Activated T-cell treated with anti-CD3 and anti-CD28 coated beads for 48 hours (primary cell): ENCODE measurements around the gene CNIH3.

Source experiments
- DNase-seq: peaks from one replicate; pipeline ENCODE4 v3.0.0-alpha.2; 2020; ENCODE audit warnings: low read depth

Gene CNIH3

GRCh38 chr1:224616756-224617409, 766 bp downstream of the CNIH3 start:
- no peak for DNase-seq

- no peak for DNase-seq
These were observed 1.6 kb downstream of the CNIH3 start for GRCh38 chr1:224617410-224618355.

- DNase-seq, result no peak
These were observed 3.1 kb downstream of the CNIH3 start for GRCh38 chr1:224619209-224619608.

GRCh38 chr1:224620105-224620504, 4.0 kb downstream of the CNIH3 start:
- no peak for DNase-seq

GRCh38 chr1:224621813-224622682, 5.9 kb downstream of the CNIH3 start:
- DNase-seq, result no peak

GRCh38 chr1:224622831-224623230, 6.7 kb downstream of the CNIH3 start:
- DNase-seq, result no peak

GRCh38 chr1:224623310-224623714, 7.2 kb downstream of the CNIH3 start:
- DNase-seq, result no peak

GRCh38 chr1:224623743-224624333, 7.7 kb downstream of the CNIH3 start:
- peak; percentile 47 for DNase-seq

- DNase-seq, result no peak
These were observed 8.3 kb downstream of the CNIH3 start for GRCh38 chr1:224624432-224624831.

GRCh38 chr1:224626042-224626441, 9.9 kb downstream of the CNIH3 start:
- no peak for DNase-seq

GRCh38 chr1:224629965-224630364, 13.8 kb downstream of the CNIH3 start:
- no peak for DNase-seq

- DNase-seq, result no peak
These were observed 15.5 kb downstream of the CNIH3 start for GRCh38 chr1:224631462-224632115.

GRCh38 chr1:224632381-224632871, 16.3 kb downstream of the CNIH3 start:
- DNase-seq, result no peak

- no peak for DNase-seq
These were observed 16.8 kb downstream of the CNIH3 start for GRCh38 chr1:224632921-224633321.

GRCh38 chr1:224635356-224635755, 19.2 kb downstream of the CNIH3 start:
- no peak for DNase-seq

- DNase-seq, result no peak
These were observed 21.4 kb downstream of the CNIH3 start for GRCh38 chr1:224637515-224637914.

- no peak for DNase-seq
These were observed 21.8 kb downstream of the CNIH3 start for GRCh38 chr1:224637936-224638335.

GRCh38 chr1:224639426-224639975, 23.4 kb downstream of the CNIH3 start:
- DNase-seq, result no peak

- DNase-seq, result no peak
These were observed 23.9 kb downstream of the CNIH3 start for GRCh38 chr1:224640018-224640417.

- DNase-seq, result no peak
These were observed 24.5 kb downstream of the CNIH3 start for GRCh38 chr1:224640587-224640986.

- no peak for DNase-seq
These were observed 24.9 kb downstream of the CNIH3 start for GRCh38 chr1:224641030-224641429.
